HepG2 (cell line): ENCODE data around the gene C16orf86. TPM values are rescaled to one million over a fixed set of nuclear protein-coding genes. Genes with fewer than 3 reads are reported as not detected.

Experiments
- CENPX ChIP-seq: sonication (generic); formaldehyde crosslinking; IDR thresholded peaks from 2 replicates; pipeline ENCODE4 v1.9.0; 2021; ENCODE audit warnings: mild to moderate bottlenecking, missing genetic modification reagents, moderate library complexity
- CTCF ChIP-seq: sonication (generic); formaldehyde crosslinking; IDR thresholded peaks from 2 replicates; pipeline ENCODE4 v1.5.0; 2020; ENCODE audit warnings: mild to moderate bottlenecking, missing genetic modification reagents, moderate library complexity
- GLMP ChIP-seq: sonication (generic); formaldehyde crosslinking; IDR thresholded peaks from 2 replicates; pipeline ENCODE4 v1.9.0; 2021; ENCODE audit warnings: missing genetic modification reagents, mild to moderate bottlenecking, borderline replicate concordance
- GMEB2 ChIP-seq: IDR thresholded peaks from 2 replicates; pipeline ENCODE4 v1.6.1; 2016; ENCODE audit warnings: missing biosample characterization, missing genetic modification reagents, low read depth
- HNRNPUL1 ChIP-seq: fragments of 200-400 bp; formaldehyde crosslinking; IDR thresholded peaks from 2 replicates; pipeline ENCODE4 v1.6.1; 2017; ENCODE audit warnings: low read depth, mild to moderate bottlenecking, low read length, moderate library complexity
- NR0B2 ChIP-seq: sonication (generic); formaldehyde crosslinking; IDR thresholded peaks from 2 replicates; pipeline ENCODE4 v1.4.0; 2020; ENCODE audit warnings: mild to moderate bottlenecking, missing genetic modification reagents
- POGK ChIP-seq: sonication (generic); formaldehyde crosslinking; conservative IDR thresholded peaks from 2 replicates; pipeline ENCODE4 v1.8.0; 2022; ENCODE audit warnings: mild to moderate bottlenecking, moderate library complexity, missing genetic modification reagents
- SALL1 ChIP-seq: sonication (generic); formaldehyde crosslinking; IDR thresholded peaks from 2 replicates; pipeline ENCODE4 v1.8.0; 2022; ENCODE audit warnings: mild to moderate bottlenecking, missing genetic modification reagents
- SNAPC2 ChIP-seq: sonication (generic); formaldehyde crosslinking; IDR thresholded peaks from 2 replicates; pipeline ENCODE4 v1.8.1; 2022; ENCODE audit warnings: mild to moderate bottlenecking, missing genetic modification reagents
- STAG1 ChIP-seq: sonication (generic); formaldehyde crosslinking; IDR thresholded peaks from 2 replicates; pipeline ENCODE4 v1.4.0; 2020; ENCODE audit warnings: missing genetic modification reagents
- TMF1 ChIP-seq: sonication (generic); formaldehyde crosslinking; IDR thresholded peaks from 2 replicates; pipeline ENCODE4 v1.8.1; 2022; ENCODE audit warnings: low read depth, missing genetic modification reagents
- ZNF576 ChIP-seq: sonication (generic); formaldehyde crosslinking; IDR thresholded peaks from 2 replicates; pipeline ENCODE4 v1.4.0; 2020; ENCODE audit warnings: mild to moderate bottlenecking, missing genetic modification reagents
- ZNF891 ChIP-seq: sonication (generic); formaldehyde crosslinking; IDR thresholded peaks from 2 replicates; pipeline ENCODE4 v1.5.0; 2020; ENCODE audit warnings: mild to moderate bottlenecking, missing genetic modification reagents
- polyA plus RNA-seq, 8 experiments: library from polyadenylated mRNA; depleted of rRNA in 3 of 8; stranded (reverse) in 7 of 8; unstranded in 1 of 8; fragments of >200 nt; fragmentation: Illumina TruSeq in 4 of 8; extraction: Trizol in 4 of 8; gene quantifications; 2 replicates each; pipeline versions ENCODE4 v1.2.1 to v1.2.3, GENCODE V29; 2011 to 2016; ENCODE audit warnings: low read depth in 4 of 8, missing spikeins in 1 of 8, mixed read lengths in 1 of 8; ENCODE audit not compliant: insufficient read depth in 1 of 8
- total RNA-seq, 5 experiments: library from RNA; depleted of rRNA; stranded (reverse); fragments of >200 nt; fragmentation: Illumina TruSeq; extraction: Trizol; gene quantifications; 2 replicates each; pipeline ENCODE4 v1.2.3, GENCODE V29; 2016; ENCODE audit warnings: low read depth in 1 of 5
- TF ChIP-seq, protein P1 (sequence below): sonication (generic); formaldehyde crosslinking; IDR thresholded peaks from 2 replicates; pipeline ENCODE4 v1.4.0; 2020; ENCODE audit warnings: missing genetic modification reagents, borderline replicate concordance

C16orf86 gene
- total and polyA plus RNA-seq, 2 of the 13 experiments (the other 11 are each of a cell fraction or from before 2014, with no cell fraction given), result 1.5 to 3.1 TPM

GRCh38 chr16:67666032-67666551, 522 bp upstream of the C16orf86 start (continued):
- TF ChIP-seq GLMP (CRISPR knock-in tag), result no peak
- TF ChIP-seq TMF1 (CRISPR knock-in tag), result 0 out of 2 replicates have a peak, but pooled peaks have one; percentile 73
- peak; percentile 44 for TF ChIP-seq CTCF
- 0 out of 2 replicates have a peak, but pooled peaks have one; percentile 71 for TF ChIP-seq NR0B2 (CRISPR knock-in tag)
- TF ChIP-seq, protein P1, sequence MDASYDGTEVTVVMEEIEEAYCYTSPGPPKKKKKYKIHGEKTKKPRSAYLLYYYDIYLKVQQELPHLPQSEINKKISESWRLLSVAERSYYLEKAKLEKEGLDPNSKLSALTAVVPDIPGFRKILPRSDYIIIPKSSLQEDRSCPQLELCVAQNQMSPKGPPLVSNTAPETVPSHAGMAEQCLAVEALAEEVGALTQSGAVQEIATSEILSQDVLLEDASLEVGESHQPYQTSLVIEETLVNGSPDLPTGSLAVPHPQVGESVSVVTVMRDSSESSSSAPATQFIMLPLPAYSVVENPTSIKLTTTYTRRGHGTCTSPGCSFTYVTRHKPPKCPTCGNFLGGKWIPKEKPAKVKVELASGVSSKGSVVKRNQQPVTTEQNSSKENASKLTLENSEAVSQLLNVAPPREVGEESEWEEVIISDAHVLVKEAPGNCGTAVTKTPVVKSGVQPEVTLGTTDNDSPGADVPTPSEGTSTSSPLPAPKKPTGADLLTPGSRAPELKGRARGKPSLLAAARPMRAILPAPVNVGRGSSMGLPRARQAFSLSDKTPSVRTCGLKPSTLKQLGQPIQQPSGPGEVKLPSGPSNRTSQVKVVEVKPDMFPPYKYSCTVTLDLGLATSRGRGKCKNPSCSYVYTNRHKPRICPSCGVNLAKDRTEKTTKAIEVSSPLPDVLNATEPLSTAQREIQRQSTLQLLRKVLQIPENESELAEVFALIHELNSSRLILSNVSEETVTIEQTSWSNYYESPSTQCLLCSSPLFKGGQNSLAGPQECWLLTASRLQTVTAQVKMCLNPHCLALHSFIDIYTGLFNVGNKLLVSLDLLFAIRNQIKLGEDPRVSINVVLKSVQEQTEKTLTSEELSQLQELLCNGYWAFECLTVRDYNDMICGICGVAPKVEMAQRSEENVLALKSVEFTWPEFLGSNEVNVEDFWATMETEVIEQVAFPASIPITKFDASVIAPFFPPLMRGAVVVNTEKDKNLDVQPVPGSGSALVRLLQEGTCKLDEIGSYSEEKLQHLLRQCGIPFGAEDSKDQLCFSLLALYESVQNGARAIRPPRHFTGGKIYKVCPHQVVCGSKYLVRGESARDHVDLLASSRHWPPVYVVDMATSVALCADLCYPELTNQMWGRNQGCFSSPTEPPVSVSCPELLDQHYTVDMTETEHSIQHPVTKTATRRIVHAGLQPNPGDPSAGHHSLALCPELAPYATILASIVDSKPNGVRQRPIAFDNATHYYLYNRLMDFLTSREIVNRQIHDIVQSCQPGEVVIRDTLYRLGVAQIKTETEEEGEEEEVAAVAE (CRISPR knock-in tag), result no peak
- peak; percentile 24; the same call in 1 of the 2 replicates for TF ChIP-seq SNAPC2 (CRISPR knock-in tag)
- no peak for TF ChIP-seq GMEB2 (CRISPR knock-in tag)
- no peak for TF ChIP-seq STAG1
- no peak for TF ChIP-seq ZNF891 (CRISPR knock-in tag)
- TF ChIP-seq POGK, result peak; percentile 73
- no peak for TF ChIP-seq CENPX (CRISPR knock-in tag)
- TF ChIP-seq HNRNPUL1, result no peak
- 0 out of 2 replicates have a peak, but pooled peaks have one; percentile 84 for TF ChIP-seq ZNF576 (CRISPR knock-in tag)
- TF ChIP-seq SALL1 (CRISPR knock-in tag), result peak; percentile 56; the same call in 1 of the 2 replicates
